HepG2 (cell line): ENCODE results near the gene CHST6. TPM values are rescaled to one million over a fixed set of nuclear protein-coding genes. Genes with fewer than 3 reads are reported as not detected.

Experiments used
- ATAC-seq: fragments of 200-7000 bp; cut with Tn5 transposase; 3 replicates; pipeline ENCODE4 v1.9.1; 2020; ENCODE audit warnings: mild to moderate bottlenecking, moderate library complexity
- Bru-seq: library from RNA; stranded (reverse); fragments of 400-500 nt; gene quantifications from one replicate; lab custom pipeline; 2021; lab: Mats Ljungman, UMichigan
- BruChase-seq, 2 experiments: library from RNA; stranded (reverse); fragments of 400-500 nt; gene quantifications; one replicate each; lab custom pipeline; 2021; lab: Mats Ljungman, UMichigan
- BruUV-seq: library from RNA; stranded (reverse); fragments of 400-500 nt; replicated peaks from 2 replicates; lab custom pipeline; 2021; lab: Mats Ljungman, UMichigan
- CTCF ChIA-PET: fragments of 300-600 bp; formaldehyde crosslinking; extraction: SDS; loops from one replicate; lab custom pipeline; 2021; ENCODE audit warnings: low total read pairs, inconsistent platforms, low intra/inter-chr PET ratio; lab: Yijun Ruan, JAX
- POLR2A ChIA-PET: fragments of 350-600 bp; sonication (Branson Sonifier 250); formaldehyde crosslinking; loops from one replicate; lab custom pipeline; 2020; ENCODE audit warnings: antibody characterized with exemption, inconsistent platforms; lab: Yijun Ruan, JAX
- DNase-seq: peaks from one replicate; pipeline ENCODE4 v3.0.0-alpha.2; 2015; ENCODE audit warnings: low spot score
- FAIRE-seq: peaks from 3 replicates; lab custom pipeline; 2011; peaks lifted over from hg19 to GRCh38; lab: Jason Lieb, UNC
- H2AFZ ChIP-seq: one replicate; pipeline ENCODE4 v1.6.1; 2011; ENCODE audit warnings: low read length, inconsistent platforms
- H3K27ac ChIP-seq: fragments of 300-600 bp; 3 replicates; pipeline ENCODE4 v1.8.0; 2011; ENCODE audit warnings: mixed run types, mild to moderate bottlenecking, mixed read lengths, low read length, inconsistent platforms; ENCODE audit not compliant: insufficient read depth; ENCODE audit errors: extremely low read length
- H3K27me3 ChIP-seq, 2 experiments: fragments of 200-600 bp in 1 of 2; 2 replicates in 1 of 2; 3 replicates in 1 of 2; pipeline versions ENCODE4 v1.6.0 to v1.8.0; 2011; ENCODE audit warnings: low read length in 2 of 2, mild to moderate bottlenecking in 2 of 2, moderate library complexity in 2 of 2, inconsistent platforms in 1 of 2; ENCODE audit not compliant: insufficient read depth in 2 of 2, control insufficient read depth in 1 of 2
- H3K36me3 ChIP-seq, 2 experiments: fragments of 200-600 bp in 1 of 2; replicated peaks in 1 of 2; 2 replicates in 1 of 2; 3 replicates in 1 of 2; pipeline versions ENCODE4 v1.5.1 to v1.8.0; 2011; ENCODE audit warnings: low read length in 2 of 2, inconsistent platforms in 1 of 2; ENCODE audit not compliant: insufficient read depth in 2 of 2, control insufficient read depth in 1 of 2
- H3K4me1 ChIP-seq: 2 replicates; pipeline ENCODE4 v1.5.1; 2012; ENCODE audit warnings: low read length, inconsistent platforms; ENCODE audit not compliant: insufficient read depth
- H3K4me2 ChIP-seq: 2 replicates; pipeline ENCODE4 v1.6.0; 2011; ENCODE audit warnings: low read depth, low read length, inconsistent platforms
- H3K4me3 ChIP-seq, 3 experiments: fragments of 200-600 bp in 1 of 3; sonication (generic), shearing (Covaris generic) in 1 of 3; replicated peaks in 1 of 3; 2 replicates each; pipeline ENCODE4 v1.5.1; 2011 to 2016; ENCODE audit warnings: low read length in 3 of 3, inconsistent platforms in 2 of 3, low read depth in 2 of 3, mild to moderate bottlenecking in 2 of 3, control low read depth in 1 of 3, mixed read lengths in 1 of 3; ENCODE audit not compliant: insufficient read depth in 1 of 3
- H3K79me2 ChIP-seq: one replicate; pipeline ENCODE4 v1.6.1; 2011; ENCODE audit warnings: low read length, inconsistent platforms; ENCODE audit not compliant: insufficient read depth
- H3K9ac ChIP-seq: 2 replicates; pipeline ENCODE4 v1.6.0; 2011; ENCODE audit warnings: mild to moderate bottlenecking, low read depth, low read length, inconsistent platforms; ENCODE audit not compliant: insufficient read depth
- H3K9me3 ChIP-seq: 2 replicates; pipeline ENCODE4 v1.5.1; 2012; ENCODE audit warnings: mild to moderate bottlenecking, low read length
- H4K20me1 ChIP-seq: 2 replicates; pipeline ENCODE4 v1.6.0; 2011; ENCODE audit warnings: inconsistent platforms, mild to moderate bottlenecking, low read length, moderate library complexity; ENCODE audit not compliant: insufficient read depth
- CBX2 ChIP-seq, 2 experiments: fragments of 200-600 bp in 1 of 2; sonication (generic); formaldehyde crosslinking in 1 of 2; IDR thresholded peaks; 2 replicates each; pipeline versions ENCODE4 v1.7.0 to v1.8.1; 2018 to 2022; ENCODE audit warnings: low read depth in 2 of 2, low read length in 1 of 2, mild to moderate bottlenecking in 1 of 2, missing genetic modification reagents in 1 of 2
- HNRNPLL ChIP-seq: fragments of 200-400 bp; formaldehyde crosslinking; IDR thresholded peaks from 2 replicates; pipeline ENCODE4 v1.6.1; 2017; ENCODE audit warnings: mild to moderate bottlenecking, low read depth, low read length; ENCODE audit not compliant: poor library complexity, severe bottlenecking
- RELA ChIP-seq: sonication (generic); formaldehyde crosslinking; IDR thresholded peaks from 2 replicates; pipeline ENCODE4 v1.4.0; 2020; ENCODE audit warnings: missing genetic modification reagents
- THAP8 ChIP-seq: sonication (generic); formaldehyde crosslinking; IDR thresholded peaks from 2 replicates; pipeline ENCODE4 v1.5.1; 2020; ENCODE audit warnings: missing genetic modification reagents, mild to moderate bottlenecking, borderline replicate concordance
- ZFY ChIP-seq: sonication (generic); formaldehyde crosslinking; IDR thresholded peaks from 2 replicates; pipeline ENCODE4 v1.4.0; 2020; ENCODE audit warnings: missing genetic modification reagents
- ZIK1 ChIP-seq: sonication (generic); formaldehyde crosslinking; IDR thresholded peaks from 2 replicates; pipeline ENCODE4 v1.5.0; 2020; ENCODE audit warnings: mild to moderate bottlenecking, low read depth, missing genetic modification reagents, borderline replicate concordance
- ZNF142 ChIP-seq: sonication (generic); formaldehyde crosslinking; IDR thresholded peaks from 2 replicates; pipeline ENCODE4 v1.4.0; 2020; ENCODE audit warnings: missing genetic modification reagents
- ZNF20 ChIP-seq: sonication (generic); formaldehyde crosslinking; IDR thresholded peaks from 2 replicates; pipeline ENCODE4 v1.4.0; 2020; ENCODE audit warnings: mild to moderate bottlenecking, moderate library complexity, missing genetic modification reagents
- ZNF331 ChIP-seq: sonication (generic); formaldehyde crosslinking; IDR thresholded peaks from 2 replicates; pipeline ENCODE4 v1.4.0; 2020; ENCODE audit warnings: missing genetic modification reagents
- ZNF672 ChIP-seq: sonication (generic); formaldehyde crosslinking; IDR thresholded peaks from 2 replicates; pipeline ENCODE4 v1.8.1; 2022; ENCODE audit warnings: missing genetic modification reagents
- ZNF678 ChIP-seq: sonication (generic); formaldehyde crosslinking; IDR thresholded peaks from 2 replicates; pipeline ENCODE4 v1.4.0; 2020; ENCODE audit warnings: mild to moderate bottlenecking, missing genetic modification reagents
- ZNF766 ChIP-seq: sonication (generic); formaldehyde crosslinking; IDR thresholded peaks from 2 replicates; pipeline ENCODE4 v1.5.0; 2020; ENCODE audit warnings: missing genetic modification reagents, borderline replicate concordance
- WGBS: methylation state at CpG from one replicate; pipeline ENCODE4 v1.1.6; 2017; ENCODE audit warnings: low lambda C conversion rate; 5-methylcytosine and 5-hydroxymethylcytosine counted together
- in situ Hi-C: cut with HindIII; loops from 2 replicates; pipeline ENCODE4 v1.10.0; 2017; ENCODE audit warnings: low pct_unique_long_range_greater_than_20kb; ENCODE audit not compliant: extremely low pct_ligation_motif_present
- intact Hi-C: fragments of 100-400 bp; cut with micrococcal nuclease; formaldehyde crosslinking; loops from one replicate; pipeline ENCODE4 v1.10.0; 2022; ENCODE audit not compliant: unreplicated experiment
- long read RNA-seq, 2 experiments: library from RNA in 1 of 2; library from polyadenylated mRNA in 1 of 2; stranded (forward) in 1 of 2; unstranded in 1 of 2; transcript quantifications; one replicate each; pipeline ENCODE4 v2.0.0, GENCODE V29; 2019 to 2022
- polyA minus RNA-seq, 3 experiments: library from RNA; depleted of rRNA, polyadenylated mRNA; stranded (reverse); fragments of >200 nt; gene quantifications; 2 replicates each; pipeline ENCODE4 v1.2.3, GENCODE V29; 2011; ENCODE audit warnings: low replicate concordance in 1 of 3
- polyA plus RNA-seq, 8 experiments: library from polyadenylated mRNA; depleted of rRNA in 3 of 8; stranded (reverse) in 7 of 8; unstranded in 1 of 8; fragments of >200 nt; fragmentation: Illumina TruSeq in 4 of 8; extraction: Trizol in 4 of 8; gene quantifications; 2 replicates each; pipeline versions ENCODE4 v1.2.1 to v1.2.3, GENCODE V29; 2011 to 2016; ENCODE audit warnings: low read depth in 4 of 8, missing spikeins in 1 of 8, mixed read lengths in 1 of 8; ENCODE audit not compliant: insufficient read depth in 1 of 8
- total RNA-seq, 5 experiments: library from RNA; depleted of rRNA; stranded (reverse); fragments of >200 nt; fragmentation: Illumina TruSeq; extraction: Trizol; gene quantifications; 2 replicates each; pipeline ENCODE4 v1.2.3, GENCODE V29; 2016; ENCODE audit warnings: low read depth in 1 of 5

CHST6 gene
- total RNA-seq (2016; rRNA removed; fragmentation: Illumina TruSeq; extraction: Trizol): 0.32 and 0.91 TPM in 2 replicates
- 0.09 and 0.20 TPM in 2 replicates for total RNA-seq (2016; cell fraction: cytosol; rRNA removed; fragmentation: Illumina TruSeq; extraction: Trizol; ENCODE audit: low read depth)
- total RNA-seq (2016; cell fraction: insoluble cytoplasmic fraction; rRNA removed; fragmentation: Illumina TruSeq; extraction: Trizol): 0.61 and 1.1 TPM in 2 replicates
- 0.28 and 0.38 TPM in 2 replicates for total RNA-seq (2016; cell fraction: membrane; rRNA removed; fragmentation: Illumina TruSeq; extraction: Trizol)
- total RNA-seq (2016; cell fraction: nucleus; rRNA removed; fragmentation: Illumina TruSeq; extraction: Trizol): 0.71 and 1.1 TPM in 2 replicates
- polyA plus RNA-seq (2011; rRNA removed): 0.18 and 0.25 TPM in 2 replicates
- 0.10 and 0.28 TPM in 2 replicates for polyA plus RNA-seq (2011; cell fraction: cytosol; rRNA removed)
- 0.83 and 1.0 TPM in 2 replicates for polyA plus RNA-seq (2011; cell fraction: nucleus; rRNA removed)
- polyA plus RNA-seq (2012): 0.11 and 0.16 TPM in 2 replicates
- 0.14 and 0.16 TPM in 2 replicates for polyA plus RNA-seq (2016; cell fraction: cytosol; fragmentation: Illumina TruSeq; extraction: Trizol; ENCODE audit: low read depth)
- 0.24 and 0.36 TPM in 2 replicates for polyA plus RNA-seq (2016; cell fraction: insoluble cytoplasmic fraction; fragmentation: Illumina TruSeq; extraction: Trizol; ENCODE audit: low read depth)
- polyA plus RNA-seq (2016; cell fraction: membrane; fragmentation: Illumina TruSeq; extraction: Trizol; ENCODE audit: low read depth): 0.13 and 0.16 TPM in 2 replicates
- 1.00 and 1.2 TPM in 2 replicates for polyA plus RNA-seq (2016; cell fraction: nucleus; fragmentation: Illumina TruSeq; extraction: Trizol; ENCODE audit: insufficient read depth, low read depth)
- 0.58 and 2.4 TPM in 2 replicates for polyA minus RNA-seq (2011; rRNA and poly(A)+ RNA removed; ENCODE audit: low replicate concordance)
- polyA minus RNA-seq (2011; cell fraction: cytosol; rRNA and poly(A)+ RNA removed): 0.40 and 0.62 TPM in 2 replicates
- 0.13 and 0.50 TPM in 2 replicates for polyA minus RNA-seq (2011; cell fraction: nucleus; rRNA and poly(A)+ RNA removed)
- Bru-seq, nascent RNA: percentile 21 among the genes with signal in this experiment
- percentile 36 among the genes with signal in this experiment for BruChase-seq, experiment 1, labeled RNA remaining after a 6-hour chase
- percentile 29 among the genes with signal in this experiment for BruChase-seq, experiment 2, labeled RNA remaining after a 2-hour chase
- long read RNA-seq, experiment 1: 0 reads
- long read RNA-seq, experiment 2, partial matches to known transcripts: 0 of 2 reads
- long read RNA-seq, experiment 2, other reads (novel, unspliced or antisense): 2 of 2 reads

- ATAC-seq (peak; percentile 90), DNase-seq (peak; percentile 52), FAIRE-seq (peak; percentile 12)
- Histone ChIP-seq H3K4me3 (peak within 1 kb of the TSS; percentile 47 to 69 (median 50)), H3K4me1 (peaks cover 39% of the 10 kb centered on the region), H2AFZ (peak within 1 kb of the TSS; percentile 8), H3K9ac (peak within 1 kb of the TSS; percentile 50), H3K27me3 (peaks cover 0 to 26% of the 10 kb centered on the region in 2 experiments; a peak in 3 of 5 replicates), H3K79me2 (no peaks in the 10 kb centered on the region), H3K4me2 (peak within 1 kb of the TSS; percentile 97), H3K36me3 (no peaks in the 10 kb centered on the region), H3K9me3 (no peaks in the 10 kb centered on the region), H4K20me1 (no peaks in the 10 kb centered on the region), H3K27ac (no peak within 1 kb of the TSS)
- ChIA-PET CTCF (no interaction called here), POLR2A (interaction anchor here (0.7 to 1.0 kb wide), 2 partner anchors 10 to 22 kb away, joined by 3 read pairs; no protein-coding TSS in a partner anchor)
- intact Hi-C loops (no loop called here), in situ Hi-C loops (no loop called here)
- WGBS: 3% methylated on average over 22 of the region's 43 CpGs
- BruUV-seq: no TSS peak
- TF ChIP-seq ZNF766 (CRISPR knock-in tag) (peak; percentile 41; the same call in 1 of the 2 replicates), CBX2 (IDR thresholded peaks at IDR 0.05; ENCODE audit: low read depth, low read length) (no peak), CBX2 (CRISPR knock-in tag; IDR thresholded peaks at IDR 0.05; ENCODE audit: low read depth) (no peak), ZNF672 (no peak), RELA (CRISPR knock-in tag) (no peak), ZNF678 (CRISPR knock-in tag) (no peak), HNRNPLL (peak; percentile 32), THAP8 (CRISPR knock-in tag) (no peak), ZFY (peak; percentile 52), ZNF331 (CRISPR knock-in tag) (no peak), ZIK1 (no peak), ZNF142 (CRISPR knock-in tag) (peak; percentile 91), ZNF20 (CRISPR knock-in tag) (no peak)
These were observed at the start of gene CHST6 for GRCh38 chr16:75495076-75495674. CHST6 (minus strand) TSS chr16:75495441; CDS start chr16:75479828, 15,613 bp downstream.
